ENCODE results near the gene PRSS57.

DNA sequence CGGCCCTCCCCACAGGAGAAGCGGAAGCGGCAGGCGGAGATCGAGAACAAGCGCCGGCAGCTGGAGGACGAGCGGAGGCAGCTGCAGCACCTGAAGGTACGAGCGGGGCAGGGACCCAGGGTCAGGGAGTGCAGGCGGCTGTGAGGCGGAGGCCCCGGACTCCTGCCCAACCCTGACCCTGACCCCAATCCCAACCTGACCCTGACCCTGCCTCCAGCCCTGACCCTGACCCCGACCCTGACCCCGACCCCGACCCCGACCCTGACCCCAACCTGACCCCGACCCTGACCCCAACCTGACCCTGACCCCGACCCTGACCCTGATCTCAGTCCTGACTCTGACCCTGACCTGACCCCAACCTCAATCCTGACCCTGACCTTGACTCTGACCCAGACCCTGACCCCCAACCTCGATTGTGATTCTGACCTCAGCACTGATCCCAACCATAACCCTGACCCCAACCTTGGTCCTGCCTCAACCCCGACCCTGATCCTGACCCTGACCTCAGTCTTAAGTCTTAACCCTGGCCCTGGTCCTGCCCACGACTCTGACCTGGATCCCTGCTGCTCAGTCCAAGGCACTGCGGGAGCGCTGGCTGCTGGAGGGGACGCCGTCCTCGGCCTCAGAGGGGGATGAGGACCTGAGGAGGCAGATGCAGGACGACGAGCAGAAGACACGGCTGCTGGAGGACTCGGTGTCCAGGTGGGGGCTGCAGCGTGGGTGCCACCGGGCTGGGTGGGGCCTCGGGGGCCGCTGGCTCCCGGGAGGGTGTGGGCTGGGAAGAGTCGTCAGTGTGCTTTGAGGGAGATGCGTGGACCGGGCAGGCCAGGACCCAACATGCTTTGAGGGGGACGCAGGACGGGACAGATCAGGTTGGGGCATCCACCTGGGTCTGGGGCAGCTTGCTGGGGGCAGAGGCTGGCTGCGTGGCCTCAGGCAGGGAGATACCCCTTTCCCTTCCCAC, 32.0 kb upstream of the PRSS57 start:
- TF ChIP-seq, protein P1, sequence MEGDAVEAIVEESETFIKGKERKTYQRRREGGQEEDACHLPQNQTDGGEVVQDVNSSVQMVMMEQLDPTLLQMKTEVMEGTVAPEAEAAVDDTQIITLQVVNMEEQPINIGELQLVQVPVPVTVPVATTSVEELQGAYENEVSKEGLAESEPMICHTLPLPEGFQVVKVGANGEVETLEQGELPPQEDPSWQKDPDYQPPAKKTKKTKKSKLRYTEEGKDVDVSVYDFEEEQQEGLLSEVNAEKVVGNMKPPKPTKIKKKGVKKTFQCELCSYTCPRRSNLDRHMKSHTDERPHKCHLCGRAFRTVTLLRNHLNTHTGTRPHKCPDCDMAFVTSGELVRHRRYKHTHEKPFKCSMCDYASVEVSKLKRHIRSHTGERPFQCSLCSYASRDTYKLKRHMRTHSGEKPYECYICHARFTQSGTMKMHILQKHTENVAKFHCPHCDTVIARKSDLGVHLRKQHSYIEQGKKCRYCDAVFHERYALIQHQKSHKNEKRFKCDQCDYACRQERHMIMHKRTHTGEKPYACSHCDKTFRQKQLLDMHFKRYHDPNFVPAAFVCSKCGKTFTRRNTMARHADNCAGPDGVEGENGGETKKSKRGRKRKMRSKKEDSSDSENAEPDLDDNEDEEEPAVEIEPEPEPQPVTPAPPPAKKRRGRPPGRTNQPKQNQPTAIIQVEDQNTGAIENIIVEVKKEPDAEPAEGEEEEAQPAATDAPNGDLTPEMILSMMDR (conservative IDR thresholded peaks at IDR 0.05; ENCODE audit: low read depth, low read length), result no peak
- TF ChIP-seq EZH2 (IDR thresholded peaks at IDR 0.05; ENCODE audit: borderline replicate concordance, low read depth, low read length, poor library complexity, severe bottlenecking), result no peak

Data from A673 (cell line).